DOHH2 (cell line): ENCODE measurements around the gene KRTAP10-3.
"Not testable (repeated sequence)": the region's sequence is repeated elsewhere in the genome, so short reads cannot be mapped to it uniquely, and the experiment has no call there.

Source experiments
- EZH2phosphoT487 ChIP-seq: fragments of 200-600 bp; sonication (generic); IDR thresholded peaks from 2 replicates; pipeline ENCODE4 v1.6.1; 2017; ENCODE audit warnings: borderline replicate concordance, mild to moderate bottlenecking, antibody characterized with exemption, low read length, moderate library complexity, mixed read lengths
- TF ChIP-seq, protein P1 (sequence below): fragments of 200-600 bp; sonication (generic); IDR thresholded peaks from one replicate; pipeline ENCODE4 v1.5.1; 2014; ENCODE audit warnings: antibody characterized with exemption, mild to moderate bottlenecking, low read depth, low read length; ENCODE audit not compliant: poor library complexity, severe bottlenecking

DNA sequence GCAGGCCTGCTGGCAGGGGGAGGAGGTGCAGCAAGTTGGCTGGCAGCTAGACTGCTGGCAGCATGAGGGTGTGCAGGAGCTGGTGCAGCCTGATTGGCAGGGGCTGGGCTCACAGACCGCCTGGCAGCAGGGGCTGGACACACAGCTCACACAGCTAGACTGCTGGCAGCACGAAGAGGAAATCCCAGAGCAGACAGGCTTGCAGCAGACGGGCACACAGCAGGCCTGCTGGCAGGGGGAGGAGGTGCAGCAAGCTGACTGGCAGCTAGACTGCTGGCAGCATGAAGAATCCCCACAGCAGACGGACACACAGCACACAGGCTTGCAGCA, 33.2 kb upstream of the KRTAP10-3 start:
- TF ChIP-seq, protein P1, sequence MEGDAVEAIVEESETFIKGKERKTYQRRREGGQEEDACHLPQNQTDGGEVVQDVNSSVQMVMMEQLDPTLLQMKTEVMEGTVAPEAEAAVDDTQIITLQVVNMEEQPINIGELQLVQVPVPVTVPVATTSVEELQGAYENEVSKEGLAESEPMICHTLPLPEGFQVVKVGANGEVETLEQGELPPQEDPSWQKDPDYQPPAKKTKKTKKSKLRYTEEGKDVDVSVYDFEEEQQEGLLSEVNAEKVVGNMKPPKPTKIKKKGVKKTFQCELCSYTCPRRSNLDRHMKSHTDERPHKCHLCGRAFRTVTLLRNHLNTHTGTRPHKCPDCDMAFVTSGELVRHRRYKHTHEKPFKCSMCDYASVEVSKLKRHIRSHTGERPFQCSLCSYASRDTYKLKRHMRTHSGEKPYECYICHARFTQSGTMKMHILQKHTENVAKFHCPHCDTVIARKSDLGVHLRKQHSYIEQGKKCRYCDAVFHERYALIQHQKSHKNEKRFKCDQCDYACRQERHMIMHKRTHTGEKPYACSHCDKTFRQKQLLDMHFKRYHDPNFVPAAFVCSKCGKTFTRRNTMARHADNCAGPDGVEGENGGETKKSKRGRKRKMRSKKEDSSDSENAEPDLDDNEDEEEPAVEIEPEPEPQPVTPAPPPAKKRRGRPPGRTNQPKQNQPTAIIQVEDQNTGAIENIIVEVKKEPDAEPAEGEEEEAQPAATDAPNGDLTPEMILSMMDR: not testable (repeated sequence)
- TF ChIP-seq EZH2phosphoT487: not testable (repeated sequence)
